22Rv1 (cell line): ENCODE data around the gene KRTAP10-11.
"Not testable (repeated sequence)": the region's sequence is repeated elsewhere in the genome, so short reads cannot be mapped to it uniquely, and the experiment has no call there.

Experiments
- H3K27ac ChIP-seq: fragments of 450-650 bp; 2 replicates; pipeline ENCODE4 v1.5.1; 2017
- ZFX ChIP-seq: fragments of 450-650 bp; IDR thresholded peaks from 2 replicates; pipeline ENCODE4 v1.6.1; 2017; ENCODE audit warnings: antibody characterized with exemption, borderline replicate concordance
- TF ChIP-seq, protein P1 (sequence below): fragments of 450-650 bp; IDR thresholded peaks from 2 replicates; pipeline ENCODE4 v1.5.1; 2017; ENCODE audit warnings: mild to moderate bottlenecking

The KRTAP10-11 gene, protein sequence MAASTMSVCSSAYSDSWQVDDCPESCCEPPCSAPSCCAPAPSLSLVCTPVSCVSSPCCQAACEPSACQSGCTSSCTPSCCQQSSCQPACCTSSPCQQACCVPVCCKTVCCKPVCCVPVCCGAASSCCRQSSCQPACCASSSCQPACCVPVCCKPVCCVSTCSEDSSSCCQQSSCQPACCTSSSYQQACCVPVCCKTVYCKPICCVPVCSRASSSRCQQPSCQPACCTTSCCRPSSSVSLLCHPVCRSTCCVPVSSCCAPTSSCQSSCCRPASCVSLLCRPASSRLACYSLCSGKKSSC

DNA sequence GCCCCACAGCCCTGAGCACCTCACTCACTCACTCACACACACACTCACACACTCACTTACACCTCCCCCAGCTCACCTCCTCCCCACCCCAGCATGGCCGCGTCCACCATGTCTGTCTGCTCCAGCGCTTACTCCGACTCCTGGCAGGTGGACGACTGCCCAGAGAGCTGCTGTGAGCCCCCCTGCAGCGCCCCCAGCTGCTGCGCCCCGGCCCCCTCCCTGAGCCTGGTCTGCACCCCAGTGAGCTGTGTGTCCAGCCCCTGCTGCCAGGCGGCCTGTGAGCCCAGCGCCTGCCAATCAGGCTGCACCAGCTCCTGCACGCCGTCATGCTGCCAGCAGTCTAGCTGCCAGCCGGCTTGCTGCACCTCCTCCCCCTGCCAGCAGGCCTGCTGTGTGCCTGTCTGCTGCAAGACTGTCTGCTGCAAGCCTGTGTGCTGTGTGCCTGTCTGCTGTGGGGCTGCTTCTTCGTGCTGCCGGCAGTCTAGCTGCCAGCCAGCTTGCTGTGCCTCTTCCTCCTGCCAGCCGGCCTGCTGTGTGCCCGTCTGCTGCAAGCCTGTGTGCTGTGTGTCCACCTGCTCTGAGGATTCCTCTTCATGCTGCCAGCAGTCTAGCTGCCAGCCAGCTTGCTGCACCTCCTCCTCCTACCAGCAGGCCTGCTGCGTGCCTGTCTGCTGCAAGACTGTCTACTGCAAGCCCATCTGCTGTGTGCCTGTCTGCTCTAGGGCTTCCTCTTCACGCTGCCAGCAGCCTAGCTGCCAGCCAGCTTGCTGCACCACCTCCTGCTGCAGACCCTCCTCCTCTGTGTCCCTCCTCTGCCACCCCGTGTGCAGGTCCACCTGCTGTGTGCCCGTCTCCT lies at the start of gene KRTAP10-11:
TSS of gene KRTAP10-11 (plus strand) at position 49 of the 856 bp plus-strand sequence. CDS start at position 94, 45 bp downstream.
- H3K27ac ChIP-seq: not testable (repeated sequence)

DNA sequence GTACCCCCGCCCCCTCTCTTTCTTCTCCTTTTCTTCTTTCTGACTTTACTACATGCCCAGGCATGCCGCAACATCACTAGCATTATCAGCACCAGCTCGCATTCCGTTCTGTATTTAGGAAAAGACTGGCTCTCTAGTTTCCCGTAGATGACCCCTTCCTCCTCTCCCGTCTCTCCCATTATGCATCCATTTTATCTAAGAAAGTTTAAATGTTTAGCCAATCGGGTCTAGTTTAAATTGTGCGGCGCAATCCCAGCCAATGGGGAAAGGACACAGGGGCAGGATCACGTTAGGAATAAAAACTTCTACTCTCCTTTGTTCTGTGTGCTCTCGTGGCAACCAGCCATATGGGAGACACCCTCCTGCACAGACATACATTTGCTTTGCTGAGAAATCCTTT lies 48.2 kb upstream of the KRTAP10-11 start:
- TF ChIP-seq, protein P1, sequence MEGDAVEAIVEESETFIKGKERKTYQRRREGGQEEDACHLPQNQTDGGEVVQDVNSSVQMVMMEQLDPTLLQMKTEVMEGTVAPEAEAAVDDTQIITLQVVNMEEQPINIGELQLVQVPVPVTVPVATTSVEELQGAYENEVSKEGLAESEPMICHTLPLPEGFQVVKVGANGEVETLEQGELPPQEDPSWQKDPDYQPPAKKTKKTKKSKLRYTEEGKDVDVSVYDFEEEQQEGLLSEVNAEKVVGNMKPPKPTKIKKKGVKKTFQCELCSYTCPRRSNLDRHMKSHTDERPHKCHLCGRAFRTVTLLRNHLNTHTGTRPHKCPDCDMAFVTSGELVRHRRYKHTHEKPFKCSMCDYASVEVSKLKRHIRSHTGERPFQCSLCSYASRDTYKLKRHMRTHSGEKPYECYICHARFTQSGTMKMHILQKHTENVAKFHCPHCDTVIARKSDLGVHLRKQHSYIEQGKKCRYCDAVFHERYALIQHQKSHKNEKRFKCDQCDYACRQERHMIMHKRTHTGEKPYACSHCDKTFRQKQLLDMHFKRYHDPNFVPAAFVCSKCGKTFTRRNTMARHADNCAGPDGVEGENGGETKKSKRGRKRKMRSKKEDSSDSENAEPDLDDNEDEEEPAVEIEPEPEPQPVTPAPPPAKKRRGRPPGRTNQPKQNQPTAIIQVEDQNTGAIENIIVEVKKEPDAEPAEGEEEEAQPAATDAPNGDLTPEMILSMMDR: no peak
- TF ChIP-seq ZFX: no peak
- no peak overlapping the region for H3K27ac ChIP-seq

DNA sequence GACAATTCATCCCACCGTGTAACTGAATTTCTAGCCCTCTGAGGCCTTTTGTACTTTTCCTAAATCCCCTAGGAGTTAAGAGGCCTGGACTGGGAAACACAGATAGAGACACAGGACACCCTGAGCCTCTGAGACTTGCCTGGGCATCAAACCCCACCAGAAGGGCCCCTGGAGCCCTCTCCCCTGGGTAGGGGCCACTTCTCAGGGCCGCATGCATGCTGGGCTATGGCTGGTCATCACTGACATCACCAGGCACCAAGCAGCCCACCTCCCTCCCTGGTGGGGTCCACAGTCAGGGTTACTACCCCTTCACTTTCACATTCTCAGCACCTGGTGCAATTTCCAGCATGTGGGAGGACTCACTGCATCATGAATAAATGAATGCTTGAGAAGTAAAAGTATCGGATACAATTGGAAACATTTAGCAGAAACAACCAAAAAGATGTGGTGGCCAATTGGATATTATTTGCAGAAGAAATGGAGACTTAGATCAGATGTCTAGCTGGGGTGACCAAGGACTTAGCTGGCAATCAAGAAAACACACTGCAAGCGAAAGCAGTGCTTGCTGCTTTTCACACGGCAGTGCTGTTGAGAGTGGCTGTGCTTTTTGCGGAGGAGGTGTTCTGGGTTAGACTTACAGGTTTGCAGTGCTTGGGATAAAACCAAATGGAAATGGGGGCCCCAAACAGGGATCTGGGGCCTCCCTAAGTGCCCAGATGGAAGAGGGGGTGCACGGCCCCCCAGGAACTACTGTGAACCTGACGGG lies 46.8 kb upstream of the KRTAP10-11 start:
- TF ChIP-seq, protein P1: no peak
- no peak for TF ChIP-seq ZFX
- H3K27ac ChIP-seq: no peak overlapping the region

DNA sequence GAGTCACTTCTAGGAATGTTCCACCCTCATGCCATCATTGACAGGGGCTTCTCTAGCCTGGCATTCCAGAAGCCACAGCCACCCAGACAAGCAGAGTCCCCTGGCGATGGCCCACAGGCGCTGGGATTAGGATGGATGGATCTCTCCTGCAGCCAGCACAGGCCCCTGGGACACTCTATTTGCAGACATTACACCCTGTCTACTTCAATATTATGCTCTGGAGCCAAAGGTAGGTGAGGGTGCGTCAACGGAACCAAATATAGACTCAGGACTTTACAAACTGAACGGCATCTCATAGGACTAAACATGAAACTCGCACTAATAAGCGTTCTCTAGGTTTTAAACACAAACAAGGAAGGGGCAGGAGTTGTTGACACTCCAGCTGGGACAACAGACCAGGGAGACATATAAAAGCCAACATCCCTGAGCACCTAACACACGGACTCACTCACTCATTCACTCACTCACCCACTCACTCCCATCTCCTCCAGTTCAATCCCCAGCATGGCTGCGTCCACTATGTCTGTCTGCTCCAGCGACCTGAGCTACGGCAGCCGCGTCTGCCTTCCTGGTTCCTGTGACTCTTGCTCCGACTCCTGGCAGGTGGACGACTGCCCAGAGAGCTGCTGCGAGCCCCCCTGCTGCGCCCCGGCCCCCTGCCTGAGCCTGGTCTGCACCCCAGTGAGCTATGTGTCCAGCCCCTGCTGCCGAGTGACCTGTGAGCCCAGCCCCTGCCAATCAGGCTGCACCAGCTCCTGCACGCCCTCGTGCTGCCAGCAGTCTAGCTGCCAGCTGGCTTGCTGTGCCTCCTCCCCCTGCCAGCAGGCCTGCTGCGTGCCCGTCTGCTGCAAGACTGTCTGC lies 45.9 kb upstream of the KRTAP10-11 start, which contains the start of gene KRTAP10-7:
TSS of gene KRTAP10-7 (plus strand) at position 480 of the 861 bp plus-strand sequence. CDS start at position 505, 25 bp downstream.
- not testable (repeated sequence) for H3K27ac ChIP-seq

DNA sequence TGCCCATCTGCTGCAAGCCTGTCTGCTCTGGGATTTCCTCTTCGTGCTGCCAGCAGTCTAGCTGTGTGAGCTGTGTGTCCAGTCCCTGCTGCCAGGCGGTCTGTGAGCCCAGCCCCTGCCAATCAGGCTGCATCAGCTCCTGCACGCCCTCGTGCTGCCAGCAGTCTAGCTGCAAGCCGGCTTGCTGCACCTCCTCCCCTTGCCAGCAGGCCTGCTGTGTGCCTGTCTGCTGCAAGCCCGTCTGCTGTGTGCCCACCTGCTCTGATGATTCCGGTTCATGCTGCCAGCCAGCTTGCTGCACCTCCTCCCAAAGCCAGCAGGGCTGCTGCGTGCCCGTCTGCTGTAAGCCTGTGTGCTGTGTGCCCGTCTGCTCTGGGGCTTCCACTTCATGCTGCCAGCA lies 45.1 kb upstream of the KRTAP10-11 start:
- TF ChIP-seq, protein P1: peak; percentile 26; the same call in 1 of the 2 replicates
- not testable (repeated sequence) for H3K27ac ChIP-seq

DNA sequence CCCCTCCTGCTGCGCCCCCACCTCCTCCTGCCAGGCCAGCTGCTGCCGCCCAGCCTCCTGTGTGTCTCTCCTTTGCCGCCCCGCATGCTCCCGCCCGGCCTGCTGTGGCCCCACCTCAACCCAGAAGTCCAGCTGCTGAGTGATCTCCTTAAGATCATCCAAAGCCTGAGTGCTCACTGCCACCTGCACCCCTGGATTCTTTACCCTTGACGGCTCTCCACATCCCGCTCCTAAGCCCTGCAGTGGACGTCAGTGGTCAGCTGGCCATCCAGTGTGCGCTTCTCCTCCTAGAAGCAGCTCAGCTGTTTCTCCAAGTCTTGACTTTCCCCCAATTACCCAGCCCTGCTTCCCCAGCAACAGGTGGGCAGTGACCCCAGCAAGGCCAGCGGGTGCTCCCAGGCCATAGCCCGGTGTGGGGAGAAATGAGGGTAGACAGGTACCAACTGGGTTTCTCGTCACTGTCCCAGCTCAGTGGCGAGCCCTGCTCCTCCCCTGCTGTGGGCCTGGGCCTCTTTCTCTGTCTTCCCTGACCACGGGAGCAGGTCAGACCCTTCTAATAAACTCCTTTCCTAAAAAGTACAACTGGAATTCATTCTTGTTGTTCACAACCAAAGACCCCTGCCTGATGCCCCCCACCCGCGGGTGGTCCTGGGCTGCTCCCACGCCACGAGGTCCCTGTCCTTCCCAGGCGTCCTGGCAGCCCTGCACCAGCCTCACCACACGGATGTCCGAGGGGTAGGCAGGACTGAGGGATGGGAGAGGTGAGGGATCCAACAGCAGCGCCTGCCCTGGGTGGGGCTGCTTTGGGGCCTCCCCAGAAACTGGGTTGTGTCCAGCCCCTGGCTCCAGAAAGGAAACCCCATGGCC lies 44.4 kb upstream of the KRTAP10-11 start:
- TF ChIP-seq, protein P1: no peak
- TF ChIP-seq ZFX: no peak

DNA sequence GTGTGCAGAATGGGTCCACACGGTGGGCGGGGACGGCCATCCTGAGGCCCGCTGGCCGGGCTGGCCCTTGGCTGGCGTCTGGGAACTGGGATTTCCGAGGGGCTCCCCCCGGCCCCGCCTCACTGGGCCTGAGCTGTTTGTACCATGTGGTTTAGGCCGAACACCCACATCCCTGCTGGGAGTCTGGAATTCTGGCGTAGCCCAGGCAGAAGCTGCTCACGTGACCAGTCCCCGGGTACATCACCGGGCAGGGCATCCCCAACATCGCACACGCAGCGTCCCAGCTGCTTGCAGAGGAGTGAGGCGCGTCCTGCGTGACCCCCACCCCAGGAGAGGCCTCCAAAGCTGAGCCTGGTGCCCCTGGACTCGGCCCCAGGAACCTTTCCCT lies 43.8 kb upstream of the KRTAP10-11 start:
- H3K27ac ChIP-seq: no peak overlapping the region
- TF ChIP-seq ZFX: no peak
- TF ChIP-seq, protein P1: no peak

More for the DNA sequence above, 44.4 kb upstream of the KRTAP10-11 start:
- H3K27ac ChIP-seq: no peak overlapping the region
